ENCODE data around the gene SOS1.
A peak's percentile ranks its signal among the peaks of the same experiment; 100 is the strongest.
"Not testable (repeated sequence)": the region's sequence is repeated elsewhere in the genome, so short reads cannot be mapped to it uniquely, and the experiment has no call there.

The SOS1 gene

GRCh38 chr2:39120771-39121522, at the start of gene SOS1:
Gene SOS1 (minus strand): TSS chr2:39121051. CDS start chr2:39120422, 629 bp downstream.
- peak; percentile 94 for DNase-seq

GRCh38 chr2:39164089-39164488, 43.2 kb upstream of the SOS1 start:
- DNase-seq: no peak

GRCh38 chr2:39160982-39161381, 40.1 kb upstream of the SOS1 start:
- DNase-seq: peak; percentile 38

DNA sequence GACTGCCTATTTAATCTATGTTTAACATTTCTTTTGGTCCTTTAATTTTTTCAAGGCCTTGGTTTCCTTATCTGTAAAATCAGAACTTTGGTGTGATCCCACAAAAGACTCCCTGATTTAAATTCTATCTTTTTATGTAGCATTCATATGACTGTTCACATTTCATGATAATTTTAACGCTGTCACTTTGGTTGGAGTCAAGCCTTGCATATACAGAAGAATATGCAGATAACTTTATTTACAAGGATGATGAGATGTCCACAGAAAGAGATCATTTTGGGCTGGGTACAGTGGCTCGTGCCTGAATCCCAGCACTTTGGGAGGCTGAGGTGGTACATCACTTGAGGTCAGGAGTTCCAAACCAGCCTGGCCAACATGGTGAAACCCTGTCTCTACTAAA, 38.4 kb upstream of the SOS1 start:
- DNase-seq: no peak

DNA sequence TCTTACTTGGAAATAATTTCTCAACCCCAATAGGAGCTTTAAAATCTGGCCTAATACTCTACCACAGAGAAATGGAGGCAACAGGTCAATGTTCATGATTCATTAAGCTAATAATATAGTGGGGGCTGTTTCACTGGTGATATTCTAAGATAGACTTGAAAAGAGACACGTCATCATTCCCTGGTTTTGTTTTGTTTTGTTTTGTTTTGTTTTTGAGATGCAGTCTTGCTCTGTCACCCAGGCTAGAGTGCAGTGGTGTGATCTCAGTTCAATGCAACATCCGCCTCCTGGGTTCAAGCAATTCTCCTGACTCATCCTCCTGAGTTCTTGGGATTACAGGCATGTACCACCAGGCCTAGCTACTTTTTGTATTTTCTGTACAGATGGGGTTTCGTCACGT, 37.5 kb upstream of the SOS1 start:
- DNase-seq: no peak

DNA sequence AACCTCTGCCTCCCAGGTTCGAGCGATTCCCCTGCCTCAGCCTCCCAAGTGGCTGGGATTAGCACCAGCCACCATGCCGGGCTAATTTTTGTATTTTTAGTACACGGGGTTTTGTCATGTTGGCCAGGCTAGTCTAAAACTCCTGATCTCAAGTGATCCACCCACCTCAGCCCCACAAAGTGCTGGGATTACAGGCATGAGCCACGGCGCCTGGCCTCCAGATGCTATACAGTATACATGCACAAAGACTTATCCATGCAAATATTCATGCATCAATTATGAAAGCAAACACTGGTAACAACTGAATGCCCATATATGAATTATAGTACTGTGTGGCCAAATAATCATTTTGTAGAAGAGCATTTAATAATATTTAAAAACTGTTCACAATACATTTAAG, 36.0 kb upstream of the SOS1 start:
- no peak for DNase-seq

DNA sequence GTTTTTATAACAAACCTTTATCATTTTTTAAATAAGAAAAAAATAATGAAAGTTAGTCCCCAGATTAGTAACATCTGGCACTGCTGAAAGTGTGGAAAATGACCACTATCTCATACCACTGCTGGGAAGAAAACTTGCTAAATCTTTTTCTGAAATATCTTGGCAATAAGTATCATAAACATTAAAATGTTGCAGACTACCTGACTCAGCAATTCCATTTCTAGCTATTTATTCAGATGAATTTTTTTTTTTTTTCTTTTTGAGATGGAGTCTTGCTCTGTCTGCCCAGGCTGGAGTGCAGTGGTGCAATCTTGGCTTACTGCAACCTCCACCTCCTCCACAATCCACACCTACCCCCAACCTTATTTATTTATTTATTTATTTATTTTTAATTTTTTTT, 35.3 kb upstream of the SOS1 start:
- DNase-seq: peak; percentile 10

- not testable (repeated sequence) for DNase-seq
Observed at GRCh38 chr2:39155573-39155972, 34.7 kb upstream of the SOS1 start.

GRCh38 chr2:39154944-39155343, 34.1 kb upstream of the SOS1 start:
- DNase-seq: no peak

DNA sequence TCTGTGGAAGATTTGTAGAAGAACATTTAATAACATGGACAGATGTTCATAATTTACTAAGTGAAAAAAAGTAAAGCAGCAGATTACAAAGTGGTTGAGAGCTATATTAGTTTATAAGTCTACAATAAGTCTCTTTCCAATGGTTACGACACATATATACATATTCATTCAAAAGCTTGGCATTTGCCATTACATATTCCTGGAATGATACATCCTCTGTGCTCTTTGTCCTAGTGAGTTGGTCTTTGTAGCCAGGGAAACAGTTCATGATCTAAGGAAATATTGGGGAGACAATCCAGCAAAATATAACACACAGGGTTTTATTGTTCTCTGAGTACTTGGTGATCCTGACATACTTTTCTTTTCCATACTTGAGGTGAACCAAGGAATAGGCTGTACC, 32.5 kb upstream of the SOS1 start:
- DNase-seq: peak; percentile 38

DNA sequence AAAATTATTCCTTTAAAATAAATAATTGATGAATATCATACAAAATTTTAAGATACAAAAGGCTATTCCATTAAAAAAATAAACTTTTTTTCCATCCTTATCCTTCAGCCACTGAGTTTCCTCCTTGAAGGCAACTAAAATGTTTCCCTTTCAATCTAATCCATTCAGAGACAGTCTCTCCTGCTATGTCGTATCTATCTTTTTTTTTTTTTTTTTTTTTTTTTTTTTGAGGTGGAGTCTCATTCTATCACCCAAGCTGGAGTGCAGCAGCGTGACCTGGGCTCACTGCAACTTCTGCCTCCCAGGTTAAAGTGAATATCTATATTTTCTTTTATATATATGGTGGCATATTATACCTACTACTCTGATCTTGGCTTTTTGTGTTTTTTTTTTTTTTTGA, 31.7 kb upstream of the SOS1 start:
- no peak for DNase-seq

- no peak for DNase-seq
Observed at GRCh38 chr2:39150890-39151497, 30.1 kb upstream of the SOS1 start.

- no peak for DNase-seq
Observed at GRCh38 chr2:39150102-39150562, 29.3 kb upstream of the SOS1 start.

DNA sequence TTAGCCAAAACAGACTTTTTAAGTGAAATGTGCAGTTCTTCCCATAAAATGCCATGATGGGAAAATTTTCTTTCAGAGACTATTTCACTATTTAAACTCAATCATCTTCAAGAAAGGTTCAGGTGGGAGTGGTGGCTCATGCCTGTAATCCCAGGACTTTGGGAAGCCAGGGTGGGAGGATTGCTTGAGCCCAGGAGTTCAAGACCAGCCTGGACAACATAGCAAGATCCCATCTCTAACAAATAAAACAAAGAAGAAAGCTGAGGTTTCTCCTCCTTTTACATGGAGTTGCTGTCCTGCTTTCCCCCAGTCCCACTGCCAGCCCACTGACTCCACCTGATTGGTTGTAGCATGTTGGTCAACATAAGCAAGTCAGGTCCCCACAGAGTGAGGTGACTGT, 25.8 kb upstream of the SOS1 start:
- DNase-seq: no peak

DNA sequence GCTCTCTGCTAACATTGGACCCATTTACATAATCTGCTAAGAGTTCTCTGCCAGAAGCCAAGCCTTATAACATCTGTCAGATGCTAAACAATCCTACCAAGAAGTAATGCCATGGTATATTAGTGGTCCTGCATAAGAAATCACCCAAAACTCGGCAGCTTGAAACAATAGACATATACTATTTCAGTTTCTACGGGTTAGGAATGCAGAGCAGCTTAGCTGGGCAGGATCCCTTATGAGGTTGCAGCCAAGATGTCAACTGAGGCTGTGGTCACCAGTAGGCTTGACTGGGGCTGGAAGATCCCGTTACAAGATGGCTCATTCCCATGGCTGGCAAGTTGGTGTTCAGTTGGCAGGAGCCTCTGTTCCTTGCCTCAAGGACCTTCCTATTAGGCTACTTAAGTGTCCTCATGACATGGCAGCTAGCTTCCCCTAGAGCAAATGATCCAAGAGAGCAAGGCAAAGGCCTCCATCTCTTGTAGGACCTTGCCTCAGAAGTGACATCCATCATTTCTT, 25.1 kb upstream of the SOS1 start:
- no peak for DNase-seq

GRCh38 chr2:39144416-39144815, 23.6 kb upstream of the SOS1 start:
- DNase-seq: no peak

- no peak for DNase-seq
Observed at GRCh38 chr2:39142904-39143605, 22.2 kb upstream of the SOS1 start.

DNA sequence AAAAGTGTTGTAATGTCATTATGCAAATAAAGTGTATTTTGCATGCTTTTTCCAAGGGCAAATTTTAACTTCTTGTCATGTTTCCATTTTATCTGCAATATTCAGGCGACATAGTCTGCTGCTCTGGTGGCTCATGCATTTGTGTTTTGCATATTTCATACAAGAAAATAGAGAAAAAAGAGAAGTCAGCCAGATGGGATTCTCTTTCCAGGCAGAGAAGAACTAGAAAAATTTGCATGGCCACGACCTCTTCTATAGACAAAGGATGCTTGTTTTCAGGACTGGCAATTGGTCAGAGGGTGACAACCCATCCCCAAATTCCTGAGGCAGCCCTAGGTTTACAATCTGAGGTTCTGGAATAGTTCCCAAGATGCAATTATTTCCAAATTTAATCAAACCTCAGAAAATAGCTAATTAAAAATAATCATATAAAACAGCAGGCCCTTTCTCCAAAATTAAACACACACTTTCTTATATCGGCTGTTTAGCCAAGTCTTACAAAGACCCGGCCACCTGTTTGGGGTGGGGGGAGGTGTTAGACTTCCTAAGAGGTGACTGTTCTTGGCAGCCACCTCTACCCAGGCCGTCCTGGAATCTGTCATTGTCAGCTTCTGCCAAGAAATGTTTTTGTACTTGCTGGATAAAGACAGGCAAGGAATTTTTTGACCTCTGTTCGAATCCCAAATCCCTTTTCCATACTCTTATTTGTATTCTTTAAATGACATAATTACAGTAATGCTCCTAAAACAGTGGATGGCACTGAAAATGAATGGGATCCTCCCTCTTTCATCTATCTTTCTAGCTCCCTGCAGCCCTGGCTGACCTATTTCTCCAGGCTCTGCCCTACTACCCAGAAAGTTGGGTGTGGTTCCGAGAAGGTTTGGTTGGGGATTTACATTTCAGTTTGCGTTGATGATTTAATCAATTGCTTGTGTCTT, 20.8 kb upstream of the SOS1 start:
- DNase-seq: no peak

GRCh38 chr2:39140948-39141333, 20.1 kb upstream of the SOS1 start:
- not testable (repeated sequence) for DNase-seq

DNA sequence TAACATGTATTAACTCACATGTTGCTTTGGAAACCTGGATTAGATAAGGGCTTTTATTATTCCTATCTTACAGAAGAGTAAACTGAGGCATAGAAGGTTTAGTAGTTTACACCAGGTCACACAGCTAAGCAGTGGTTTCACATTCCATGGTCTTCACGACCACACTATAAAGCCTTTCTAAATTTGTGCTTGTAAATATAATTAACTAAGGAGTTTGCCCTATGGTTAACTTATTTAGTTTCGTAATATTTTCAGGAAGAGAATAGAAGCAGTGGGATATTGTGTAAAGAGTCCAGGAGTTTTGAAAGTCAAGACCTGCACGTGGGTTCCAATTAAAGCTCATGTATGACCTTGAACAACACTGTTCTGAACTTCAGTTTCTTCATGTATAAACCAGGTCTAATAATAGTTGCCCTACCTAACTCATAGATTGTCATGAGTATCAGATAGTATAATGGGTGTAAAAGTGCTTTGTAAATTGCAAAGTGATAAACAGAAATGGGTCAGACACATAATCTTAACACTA, 19.5 kb upstream of the SOS1 start:
- DNase-seq: no peak

DNA sequence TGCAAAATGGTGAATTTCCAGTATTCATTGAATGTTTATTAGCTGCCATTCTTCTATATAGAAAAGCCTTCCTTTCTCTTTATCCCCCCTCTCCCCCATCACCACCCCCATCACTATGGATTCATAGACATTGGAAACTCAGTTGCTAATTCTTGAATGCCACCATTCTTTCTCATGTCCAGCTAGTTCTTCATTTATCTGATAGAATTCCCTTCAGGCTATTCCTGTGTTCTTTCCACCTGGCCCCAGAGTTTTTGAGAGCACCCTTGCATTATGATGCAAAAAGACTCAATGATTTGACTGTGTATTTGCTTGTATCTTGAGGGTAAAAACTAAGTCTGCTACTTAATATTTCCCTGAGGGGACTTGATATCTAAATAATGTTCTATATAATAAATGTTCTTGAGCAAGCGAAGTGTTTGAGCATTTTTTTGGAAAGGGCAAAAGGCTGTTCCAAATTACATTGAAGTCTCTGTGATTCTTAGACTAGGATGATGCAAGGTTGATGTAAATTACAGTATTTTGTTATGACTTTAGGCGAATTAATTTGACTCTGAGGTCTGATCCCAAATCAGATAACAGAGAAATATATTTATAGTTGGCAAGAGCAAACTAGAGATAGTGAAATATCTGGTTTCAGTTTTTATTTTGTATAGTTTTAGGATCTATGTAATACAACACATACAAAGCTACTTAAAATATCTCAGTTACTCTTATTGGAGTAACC, 18.8 kb upstream of the SOS1 start:
- no peak for DNase-seq

DNA sequence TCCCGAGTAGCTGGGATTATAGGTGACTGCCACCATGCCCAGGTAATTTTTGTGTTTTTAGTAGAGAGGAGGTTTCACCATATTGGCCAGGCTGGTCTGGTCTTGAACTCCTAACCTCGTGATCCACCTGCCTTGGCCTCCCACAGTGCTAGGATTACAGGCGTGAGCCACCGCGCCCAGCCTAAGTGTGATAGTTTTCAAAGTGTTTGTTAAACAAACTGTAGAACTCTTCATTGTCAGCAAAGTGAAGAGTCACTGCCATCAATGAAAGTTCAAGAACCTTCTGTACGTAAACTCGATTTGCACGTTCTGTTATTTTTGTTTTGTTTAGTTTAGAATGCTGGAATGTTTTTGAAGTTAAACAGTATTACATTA, 18.0 kb upstream of the SOS1 start:
- no peak for DNase-seq

All from fibroblast of skin of right biceps (primary cell).